ENCODE measurements around the gene PHF19. TPM values are rescaled to one million over a fixed set of nuclear protein-coding genes. Genes with fewer than 3 reads are reported as not detected.

Gene PHF19
- total RNA-seq, 1 experiment from 2014 or later, result 66.8 TPM

DNA sequence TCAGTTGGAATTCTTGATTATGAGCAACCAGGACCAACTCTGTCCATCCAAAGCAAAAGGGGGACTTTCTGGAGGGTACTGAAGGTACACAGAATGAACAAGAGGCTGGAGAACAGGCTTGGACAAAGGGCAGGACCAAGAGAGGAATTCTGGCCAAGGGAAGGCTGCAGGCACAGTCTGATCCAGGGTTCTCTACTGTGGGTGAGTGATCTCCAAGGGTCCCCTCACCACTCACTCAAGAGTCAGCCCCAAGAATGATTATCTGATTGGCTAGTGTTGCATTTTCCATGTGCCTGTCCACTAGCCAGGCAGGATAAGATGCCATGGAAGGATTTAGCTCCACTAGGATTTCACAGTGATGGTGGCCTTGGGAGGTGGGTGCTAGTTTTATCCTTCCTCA is 11.6 kb upstream of the PHF19 start:
- Histone ChIP-seq H2BK120ac (ENCODE audit: low read depth, low read length, poor library complexity, severe bottlenecking) (no peak overlapping the region), H3K23ac (ENCODE audit: insufficient read length, low read depth, low read length) (no peak overlapping the region), H3K14ac (ENCODE audit: insufficient read depth, low read length) (no peak overlapping the region), H4K20me1 (ENCODE audit: control insufficient read depth, insufficient read depth, insufficient read length) (no peaks in the 10 kb centered on the region), H3K79me1 (ENCODE audit: insufficient read depth, low read depth, low read length, poor library complexity, severe bottlenecking) (no peaks in the 10 kb centered on the region), H3K27ac (ENCODE audit: insufficient read length, low read depth, low read length) (no peak overlapping the region), H3T11ph (ENCODE audit: low read length) (no peak overlapping the region), H2BK5ac (ENCODE audit: insufficient read length, low read length) (no peak overlapping the region), H4K91ac (ENCODE audit: insufficient read length, low read depth, low read length) (no peak overlapping the region), H3K9ac (ENCODE audit: extremely low read depth, insufficient read length, low read length) (no peak overlapping the region), H4K8ac (replicated peaks; ENCODE audit: insufficient read length, low read depth, low read length) (no peak overlapping the region), H4K5ac (ENCODE audit: insufficient read length, low read depth, low read length) (no peak overlapping the region), H3K27me3 (ENCODE audit: insufficient read depth, low read length) (no peaks in the 10 kb centered on the region), H3K9me3 (ENCODE audit: control insufficient read depth, low read depth, low read length) (no peaks in the 10 kb centered on the region), H2BK12ac (ENCODE audit: insufficient read length, low read depth, low read length) (no peak overlapping the region), H3K23me2 (ENCODE audit: insufficient read length, low read depth, low read length, poor library complexity, severe bottlenecking) (no peaks in the 10 kb centered on the region), H2AK5ac (ENCODE audit: insufficient read length, low read length) (no peak overlapping the region), H3K4me2 (ENCODE audit: insufficient read depth, insufficient read length, low read length) (no peak overlapping the region), H3K56ac (ENCODE audit: insufficient read length, low read depth, low read length) (no peak overlapping the region), H3K4ac (ENCODE audit: low read depth, low read length) (no peak overlapping the region), H2BK20ac (ENCODE audit: low read depth, low read length, poor library complexity, severe bottlenecking) (no peak overlapping the region), H2BK15ac (ENCODE audit: low read depth, low read length) (no peak overlapping the region), H3K79me2 (ENCODE audit: insufficient read depth, low read length) (no peaks in the 10 kb centered on the region), H3K18ac (ENCODE audit: insufficient read length, low read depth, low read length) (no peak overlapping the region), H3K4me1 (ENCODE audit: insufficient read depth, low read length) (no peaks in the 10 kb centered on the region; the same call in 1 of the 2 replicates), H2AFZ (ENCODE audit: low read length) (no peak overlapping the region)
- no peak for DNase-seq
- no peaks in the 10 kb centered on the region for H3K9me3 Mint-ChIP-seq
- no peak overlapping the region for H3K27ac Mint-ChIP-seq
- H3K27me3 Mint-ChIP-seq (ENCODE audit: low read depth), result peaks cover 5% of the 10 kb centered on the region
- H3K4me1 Mint-ChIP-seq, result peaks cover 21 to 25% of the 10 kb centered on the region in 2 experiments
- TF ChIP-seq CTCF (conservative IDR thresholded peaks at IDR 0.05), result no peak
- no peaks in the 10 kb centered on the region for H3K36me3 Mint-ChIP-seq (ENCODE audit: insufficient read depth in 1 of 3, low read depth in 3 of 3)
- no peak overlapping the region for H3K4me3 Mint-ChIP-seq

All from H9 (cell line).